Stimulated activated CD8-positive, alpha-beta memory T cell treated with anti-CD3 and anti-CD28 coated beads, Interleukin-4, amount 100 ng/mL, for 4 hours (primary cell): ENCODE results near the gene KIF2A.

Source experiments
- DNase-seq, 2 donors: peaks; one replicate each; pipeline ENCODE4 v3.0.0-alpha.2; 2020; ENCODE audit warnings: low read depth in 2 of 2, low spot score in 1 of 2

The KIF2A gene

GRCh38 chr5:62327138-62328053, 21.4 kb downstream of the KIF2A start:
- no peak for DNase-seq

DNA sequence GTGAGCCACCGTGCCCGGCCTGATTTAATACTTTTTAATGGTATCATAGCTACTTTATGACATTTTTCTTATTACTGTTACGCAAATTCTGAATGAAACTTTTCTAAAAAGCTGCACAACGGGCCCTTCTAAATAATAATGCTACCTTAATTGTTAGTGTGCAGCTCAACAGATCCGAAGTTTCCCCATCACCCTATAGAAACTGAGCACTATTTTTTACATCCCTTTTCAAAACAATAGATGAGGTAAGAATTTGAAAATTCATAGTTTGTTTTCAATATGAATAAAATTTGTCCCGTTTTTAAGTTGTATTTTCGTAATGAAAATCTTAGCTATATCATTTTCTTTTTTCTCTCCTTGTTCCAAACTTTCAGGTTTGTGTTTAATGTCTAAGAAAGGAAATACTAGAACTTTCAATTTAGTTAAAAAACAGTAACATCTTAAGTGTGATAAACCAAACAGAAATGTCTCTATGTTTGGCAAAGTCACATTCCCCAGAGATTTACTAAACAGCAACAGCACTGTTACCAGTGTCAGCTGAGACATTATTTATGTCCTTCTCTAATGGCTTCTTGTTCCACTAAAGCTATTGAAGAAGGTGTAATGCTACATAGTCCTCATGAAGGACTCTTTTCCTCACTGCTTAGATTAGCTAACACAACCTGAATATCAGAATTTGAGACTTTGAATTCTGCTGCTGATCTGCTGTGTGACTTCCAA, 22.9 kb downstream of the KIF2A start:
- DNase-seq, result no peak

DNA sequence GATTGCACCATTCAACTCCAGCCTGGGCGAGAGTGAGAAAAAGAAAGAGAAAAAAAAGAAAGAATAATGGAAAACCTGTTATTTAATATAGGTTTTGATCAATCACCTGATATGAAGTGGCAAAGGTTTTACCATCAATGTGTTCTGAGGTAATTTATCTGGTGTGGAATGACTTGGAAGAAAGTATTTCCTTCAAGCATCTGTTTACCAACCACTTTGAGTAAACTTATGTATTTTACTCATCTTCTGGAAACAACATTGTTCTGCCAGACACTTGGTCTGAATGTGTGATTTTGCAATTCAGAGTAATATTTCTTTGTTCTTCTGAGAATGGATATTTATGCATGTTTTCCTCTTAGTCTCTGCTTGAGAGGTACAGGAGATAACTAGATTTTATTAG, 24.3 kb downstream of the KIF2A start:
- no peak for DNase-seq

DNA sequence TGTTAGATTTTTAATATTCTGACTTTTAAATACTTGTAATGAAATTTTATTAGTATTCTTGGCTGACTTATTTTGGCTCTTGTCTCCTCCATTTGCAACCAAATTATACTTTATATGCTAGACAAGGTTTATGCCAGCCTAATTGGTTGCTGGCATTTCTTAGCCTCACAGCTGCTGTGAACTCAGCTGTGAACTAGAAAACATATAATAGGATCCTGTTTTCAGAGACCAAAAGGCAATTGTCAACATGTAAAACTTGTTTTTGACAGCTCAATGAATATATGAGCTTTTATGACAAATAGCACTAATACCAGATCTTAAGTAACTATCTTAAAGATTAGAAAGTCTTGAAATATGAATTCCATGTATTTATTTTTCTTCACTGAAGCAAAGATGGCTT, 25.9 kb downstream of the KIF2A start:
- no peak for DNase-seq

DNA sequence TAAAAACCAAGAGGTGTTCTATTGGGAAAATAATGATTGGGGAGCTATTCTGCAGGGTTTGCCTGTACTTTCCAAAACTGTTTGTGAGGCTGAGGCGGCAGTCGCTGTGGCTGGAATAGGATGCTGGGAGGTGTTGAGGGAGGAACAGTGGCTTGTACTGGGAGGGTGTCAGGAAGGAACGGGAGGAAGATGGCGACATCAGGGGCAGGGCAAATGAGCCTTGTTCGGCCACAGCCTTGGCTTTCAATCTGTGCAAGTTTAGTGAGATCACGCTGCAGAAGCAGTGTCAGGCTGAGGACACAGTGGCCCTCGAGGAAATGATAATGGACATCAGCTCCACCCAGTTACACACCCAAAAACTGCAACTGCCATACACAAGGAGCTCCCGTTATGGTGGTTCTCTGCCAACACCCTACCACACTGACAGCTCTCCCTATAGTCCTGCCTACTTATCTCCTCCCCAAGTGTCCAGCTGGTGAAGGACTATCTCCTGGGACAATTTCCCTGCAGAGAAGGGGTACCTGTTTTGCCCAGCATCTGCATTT, 27.3 kb downstream of the KIF2A start:
- no peak for DNase-seq

GRCh38 chr5:62334082-62334481, 28.1 kb downstream of the KIF2A start:
- DNase-seq, result no peak

DNA sequence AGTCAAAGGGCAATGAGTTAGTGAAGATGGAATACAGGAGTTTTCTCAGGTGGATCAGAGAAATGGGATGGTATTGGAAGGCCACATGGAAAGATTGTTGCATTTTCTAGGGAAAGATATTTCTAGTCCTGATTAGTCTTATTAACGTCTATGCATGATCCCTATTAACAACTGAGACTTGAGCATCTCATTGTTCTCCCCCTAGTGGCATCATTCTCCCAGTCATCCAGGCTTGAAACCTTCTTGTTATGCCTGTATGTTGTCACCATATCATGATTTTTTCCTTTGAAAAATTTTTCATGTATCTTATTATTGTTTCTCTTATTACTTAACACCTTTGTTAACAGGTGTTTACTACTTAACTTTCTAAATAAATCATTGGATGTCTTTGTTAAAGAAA, 34.4 kb downstream of the KIF2A start:
- DNase-seq, result no peak

GRCh38 chr5:62340979-62341378, 35.0 kb downstream of the KIF2A start:
- DNase-seq, result no peak

GRCh38 chr5:62341783-62342475, 35.9 kb downstream of the KIF2A start:
- no peak for DNase-seq

- no peak for DNase-seq
Measured at GRCh38 chr5:62342476-62342837, 36.5 kb downstream of the KIF2A start.

- no peak for DNase-seq
Measured at GRCh38 chr5:62343428-62343827, 37.4 kb downstream of the KIF2A start.

DNA sequence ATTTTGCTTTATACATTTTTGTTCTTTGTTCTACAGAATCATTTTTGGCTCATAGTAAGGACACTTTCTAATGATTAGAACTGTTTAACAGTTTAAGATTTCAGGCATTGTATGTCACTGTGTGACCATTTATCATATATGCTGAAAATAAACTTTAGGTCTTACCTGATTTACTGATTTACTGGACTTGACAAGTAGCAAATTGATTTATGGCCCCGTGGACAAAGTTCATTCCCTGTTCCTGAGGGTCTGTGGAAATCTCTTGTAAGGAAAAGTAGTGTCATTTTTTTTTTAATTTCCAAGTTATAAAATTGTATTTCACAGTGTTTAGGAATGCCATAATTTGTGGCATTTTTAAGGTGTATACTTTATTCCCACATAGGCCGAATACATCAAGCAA, 40.7 kb downstream of the KIF2A start:
- no peak for DNase-seq

DNA sequence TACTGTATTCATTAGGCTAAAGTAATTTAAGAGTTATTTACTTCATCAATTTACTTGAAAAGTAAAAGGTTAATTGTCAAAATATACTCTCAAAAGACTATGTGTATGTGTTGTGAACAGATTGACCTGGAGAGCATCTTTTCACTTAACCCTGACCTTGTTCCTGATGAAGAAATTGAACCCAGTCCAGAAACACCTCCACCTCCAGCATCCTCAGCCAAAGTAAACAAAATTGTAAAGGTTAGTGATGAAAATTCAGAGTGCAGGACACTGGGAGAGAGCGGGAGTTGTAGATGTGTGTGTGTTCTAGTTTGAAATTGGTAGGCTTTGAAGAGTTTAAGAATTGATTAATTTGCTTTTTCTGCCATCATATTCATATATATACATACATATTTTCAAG, 41.9 kb downstream of the KIF2A start:
- DNase-seq, result no peak

DNA sequence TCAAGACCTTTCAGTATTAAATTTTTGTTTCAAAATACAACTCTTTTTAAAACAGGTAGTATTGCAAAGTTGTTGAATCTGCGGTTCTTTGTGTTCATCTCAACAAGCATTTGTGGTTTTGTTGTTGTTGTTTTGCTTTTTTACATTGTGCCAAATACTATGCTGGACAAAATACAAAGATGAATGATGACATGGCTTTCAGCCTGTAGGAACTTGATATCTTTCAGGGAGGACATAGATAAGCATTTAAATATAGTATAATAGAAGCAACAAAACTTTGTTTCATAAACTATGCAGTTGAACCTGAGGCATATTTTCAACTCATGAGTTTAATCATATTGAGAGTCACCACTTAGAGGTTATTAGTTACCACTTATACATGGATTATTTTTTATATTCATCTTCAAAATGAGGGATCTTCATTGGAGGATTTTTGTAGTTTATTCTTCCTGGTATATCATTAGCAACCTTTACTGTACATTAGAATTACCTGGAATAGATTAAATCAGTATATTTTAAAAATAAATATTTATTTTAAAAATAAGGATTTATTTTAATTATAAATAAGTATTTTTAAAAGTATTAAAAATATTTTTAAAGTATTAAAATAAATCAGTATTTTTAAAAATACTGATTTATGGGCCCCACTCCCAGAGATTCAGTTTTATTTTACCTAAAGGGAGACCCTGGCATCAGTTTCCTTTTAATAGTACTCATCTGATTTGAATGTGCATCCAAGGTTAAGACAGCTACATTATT, 42.9 kb downstream of the KIF2A start:
- no peak for DNase-seq

- DNase-seq, result no peak
Measured at GRCh38 chr5:62354028-62354874, 48.2 kb downstream of the KIF2A start.

- no peak for DNase-seq
Measured at GRCh38 chr5:62362701-62363100, 56.7 kb downstream of the KIF2A start.

DNA sequence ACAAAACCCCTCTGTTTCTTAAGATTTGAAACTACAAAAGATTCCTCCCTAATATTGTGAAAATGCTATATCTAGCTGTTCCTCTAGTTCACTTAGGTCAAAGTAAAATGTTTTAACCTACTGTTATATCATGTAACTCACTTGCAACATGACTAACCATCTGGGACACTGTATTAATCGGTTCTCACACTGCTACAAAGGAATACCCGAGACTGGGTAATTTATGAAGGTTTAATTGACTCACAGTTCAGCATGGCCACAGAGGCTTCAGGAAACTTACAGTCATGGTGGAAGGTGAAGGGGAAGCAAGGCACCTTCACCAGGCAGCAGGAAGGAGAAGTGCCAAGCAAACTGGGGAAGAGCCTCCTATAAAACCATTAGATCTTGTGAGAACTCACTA, 63.0 kb downstream of the KIF2A start:
- no peak for DNase-seq

GRCh38 chr5:62371409-62371808, 65.4 kb downstream of the KIF2A start:
- no peak for DNase-seq

DNA sequence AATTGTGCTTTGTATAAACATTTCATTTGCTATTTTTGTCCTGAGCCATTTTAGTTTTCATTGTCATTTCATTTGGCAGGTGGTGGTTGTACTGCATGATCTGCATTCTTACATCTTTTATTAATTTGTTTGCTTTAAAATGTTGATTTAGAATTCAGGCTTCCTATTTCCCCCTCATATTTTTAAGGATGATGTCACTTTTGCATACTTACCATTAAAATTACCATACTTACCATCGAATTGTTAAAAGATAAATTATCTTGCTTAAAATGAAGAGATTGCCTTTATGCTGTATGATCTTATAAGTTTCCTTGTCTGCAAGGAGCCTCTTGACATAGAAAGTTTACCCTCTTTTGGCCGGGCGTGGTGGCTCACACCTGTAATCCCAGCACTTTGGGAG, 66.6 kb downstream of the KIF2A start:
- DNase-seq, result no peak

GRCh38 chr5:62373382-62373781, 67.4 kb downstream of the KIF2A start:
- no peak for DNase-seq
